GM21528 (cell line): ENCODE measurements around the gene SLC43A1.
"Not testable (repeated sequence)": the region's sequence is repeated elsewhere in the genome, so short reads cannot be mapped to it uniquely, and the experiment has no call there.

ENCODE experiments used
- ATAC-seq: cut with Tn5 transposase; IDR thresholded peaks from one replicate; pipeline ENCODE4 v1.9.1; 2021; ENCODE audit warnings: mild to moderate bottlenecking, moderate library complexity; ENCODE audit not compliant: unreplicated experiment, low FRiP score

The SLC43A1 gene

GRCh38 chr11:57515332-57516060 is at the start of gene SLC43A1:
Gene SLC43A1, minus strand, starts transcription at chr11:57515702. Its CDS starts 1,591 bp downstream, at chr11:57514111.
- ATAC-seq, result peak; percentile 57

- no peak for ATAC-seq
Observed at GRCh38 chr11:57562596-57562995, 47.1 kb upstream of the SLC43A1 start.

- ATAC-seq, result no peak
Observed at GRCh38 chr11:57560146-57560545, 44.6 kb upstream of the SLC43A1 start.

DNA sequence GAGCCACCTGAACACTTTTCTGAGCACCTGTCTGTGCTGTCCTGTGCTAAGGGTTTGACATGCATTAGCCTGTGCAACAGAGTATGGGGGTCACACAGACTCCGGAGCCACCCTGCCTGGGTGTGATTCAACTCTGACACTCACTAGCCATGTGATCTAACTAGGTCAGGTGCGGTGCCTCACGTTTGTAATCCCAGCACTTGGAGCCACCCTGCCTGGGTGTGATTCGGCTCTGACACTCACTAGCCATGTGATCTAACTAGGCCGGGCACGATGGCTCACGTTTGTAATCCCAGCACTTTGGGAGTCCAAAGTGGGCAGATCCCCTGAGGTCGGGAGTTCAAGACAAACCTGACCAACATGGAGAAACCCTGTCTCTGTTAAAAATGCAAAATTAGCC is 40.5 kb upstream of the SLC43A1 start:
- no peak for ATAC-seq

- ATAC-seq, result no peak
Observed at GRCh38 chr11:57555393-57555792, 39.9 kb upstream of the SLC43A1 start.

DNA sequence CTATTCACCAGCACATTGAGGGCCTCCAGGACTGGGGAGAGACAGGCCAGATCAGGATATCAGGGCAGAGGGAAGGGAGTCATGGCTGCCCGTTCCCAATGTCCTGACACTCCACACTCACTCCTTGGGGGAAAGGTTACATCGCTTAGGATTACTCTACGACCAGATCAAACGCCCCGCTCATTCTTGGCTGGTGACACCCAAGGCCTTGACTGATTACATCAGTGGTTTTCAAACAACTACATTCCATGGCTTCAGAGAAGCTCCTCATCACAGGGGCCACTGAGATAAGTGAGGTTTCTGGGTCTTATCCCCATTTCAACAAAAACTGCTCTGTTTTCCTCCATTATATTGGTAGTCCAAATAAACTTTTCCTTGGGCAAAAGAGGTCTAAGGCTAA is 37.0 kb upstream of the SLC43A1 start:
- no peak for ATAC-seq

GRCh38 chr11:57551941-57552340 is 36.4 kb upstream of the SLC43A1 start:
- no peak for ATAC-seq

DNA sequence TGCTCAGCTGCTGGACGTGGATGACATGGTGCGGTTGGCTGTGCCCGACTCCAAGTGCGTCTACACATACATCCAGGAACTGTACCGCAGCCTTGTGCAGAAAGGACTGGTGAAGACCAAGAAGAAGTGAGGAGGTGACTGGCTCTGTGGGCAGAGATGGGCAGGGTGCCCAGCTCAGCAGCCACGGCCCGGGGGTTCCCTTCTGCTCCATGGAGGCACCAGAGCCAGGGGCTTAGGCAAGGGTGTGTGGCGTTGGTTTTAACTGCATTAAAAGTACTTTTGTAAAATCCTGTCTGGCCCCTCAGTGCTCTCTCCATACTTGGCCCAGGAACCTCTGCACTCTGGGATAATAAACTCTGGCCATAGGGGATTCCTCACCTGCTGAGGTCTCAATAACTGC is 34.5 kb upstream of the SLC43A1 start:
- ATAC-seq, result no peak

DNA sequence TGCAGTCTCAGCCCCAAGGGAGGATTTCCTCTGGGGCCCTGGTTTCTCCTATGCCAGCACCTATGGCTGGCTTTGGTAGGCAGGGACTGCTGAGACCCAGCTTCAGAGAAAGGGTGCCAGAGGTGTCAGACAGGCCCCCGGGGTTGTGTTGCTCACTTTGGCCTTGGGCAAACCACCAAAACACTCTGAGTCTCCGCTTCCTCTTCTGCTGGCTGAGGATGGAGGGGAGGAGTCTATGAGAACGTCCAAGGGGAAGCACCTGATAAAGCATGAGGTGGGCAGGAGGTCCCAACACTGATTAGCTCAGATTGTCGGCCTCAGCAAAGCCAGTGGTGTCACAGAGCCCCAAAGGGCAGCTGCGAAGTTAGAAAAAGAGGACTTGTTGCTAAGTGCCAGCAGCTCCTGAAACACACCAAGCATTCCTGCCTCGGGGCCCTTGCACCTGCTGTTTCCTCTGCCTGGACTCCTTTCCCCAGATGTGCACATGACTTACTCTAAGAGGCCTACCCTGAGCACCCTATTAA is 32.4 kb upstream of the SLC43A1 start:
- peak; percentile 92 for ATAC-seq

DNA sequence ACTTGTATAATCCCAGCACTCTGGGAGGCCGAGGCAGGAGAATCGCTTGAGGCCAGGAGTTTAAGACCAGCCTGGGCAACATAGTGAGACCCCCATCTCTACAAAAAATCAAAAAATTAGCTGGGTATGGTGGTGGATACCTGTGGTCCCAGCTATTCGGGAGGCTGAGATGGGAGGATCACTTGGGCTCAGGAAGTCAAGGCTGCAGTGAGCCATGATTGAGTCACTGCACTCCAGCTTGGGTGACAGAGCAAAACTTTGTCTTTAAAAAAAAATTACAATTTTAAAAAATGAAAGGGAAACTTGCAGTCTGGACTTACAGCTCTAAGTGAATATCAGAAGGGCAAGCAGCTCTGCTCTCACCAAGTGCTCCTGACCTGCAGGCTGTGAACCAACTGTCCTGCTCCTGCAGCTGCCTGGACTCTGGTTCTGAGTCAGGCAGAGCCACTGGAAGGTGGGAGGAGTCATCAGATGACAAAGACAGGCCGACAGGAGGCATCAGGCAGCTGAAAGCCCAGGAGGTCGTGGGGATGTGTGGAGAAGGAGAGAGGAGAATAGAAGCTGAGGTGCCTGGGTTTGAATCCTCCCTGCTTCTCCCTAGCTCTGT is 31.5 kb upstream of the SLC43A1 start:
- no peak for ATAC-seq

DNA sequence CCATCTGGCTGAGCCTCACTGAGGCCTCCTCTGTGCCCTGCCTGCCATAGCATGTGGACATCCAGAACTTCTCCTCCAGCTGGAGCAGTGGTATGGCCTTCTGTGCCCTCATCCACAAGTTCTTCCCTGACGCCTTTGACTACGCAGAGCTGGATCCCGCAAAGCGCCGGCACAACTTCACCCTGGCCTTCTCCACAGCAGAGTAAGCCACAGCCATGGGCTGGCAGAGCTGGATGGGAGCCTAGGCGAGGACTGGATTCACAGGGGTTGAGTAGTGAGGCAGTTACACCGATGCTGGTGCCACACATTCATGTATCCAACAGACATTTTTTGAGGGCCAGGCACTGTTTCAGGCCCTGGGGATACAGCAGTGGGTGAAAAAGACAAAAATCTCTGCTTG is 30.9 kb upstream of the SLC43A1 start:
- ATAC-seq, result no peak

DNA sequence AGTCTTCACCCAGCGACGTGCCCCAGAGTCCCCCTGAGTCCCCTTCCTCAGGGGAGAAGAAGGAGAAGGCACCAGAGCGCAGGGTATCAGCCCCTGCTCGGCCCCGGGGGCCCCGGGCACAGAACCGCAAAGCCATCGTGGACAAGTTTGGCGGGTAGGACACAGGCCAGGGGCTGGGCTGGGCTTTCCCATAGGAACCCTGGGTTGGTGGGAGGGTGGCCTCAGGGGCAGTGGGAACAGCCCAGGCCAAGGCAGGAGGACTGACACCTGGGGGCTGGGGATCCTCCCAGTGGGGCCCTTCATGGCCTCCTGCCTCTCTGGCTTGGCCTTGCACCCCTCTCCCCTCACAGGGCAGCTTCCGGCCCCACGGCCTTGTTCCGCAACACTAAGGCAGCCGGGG is 30.4 kb upstream of the SLC43A1 start:
- ATAC-seq, result no peak

- no peak for ATAC-seq
Observed at GRCh38 chr11:57544566-57544965, 29.1 kb upstream of the SLC43A1 start.

DNA sequence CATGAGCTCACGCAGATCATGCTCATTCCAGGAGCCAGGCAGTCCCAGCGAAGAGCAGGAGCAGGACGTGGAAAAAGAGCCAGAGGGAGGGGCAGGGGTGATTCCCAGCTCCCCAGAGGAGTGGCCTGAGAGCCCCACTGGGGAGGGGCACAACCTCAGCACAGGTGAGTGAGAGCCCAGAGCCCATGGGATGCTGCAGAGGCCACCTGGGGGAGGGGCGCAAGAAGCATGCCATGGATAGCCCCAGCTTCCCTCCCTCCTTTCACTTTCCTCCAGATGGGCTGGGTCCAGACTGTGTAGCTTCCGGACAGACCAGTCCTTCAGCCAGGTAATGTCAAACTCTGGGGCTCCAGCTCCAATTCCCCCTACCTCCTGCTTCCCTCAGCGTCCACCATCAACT is 28.1 kb upstream of the SLC43A1 start:
- ATAC-seq, result no peak

DNA sequence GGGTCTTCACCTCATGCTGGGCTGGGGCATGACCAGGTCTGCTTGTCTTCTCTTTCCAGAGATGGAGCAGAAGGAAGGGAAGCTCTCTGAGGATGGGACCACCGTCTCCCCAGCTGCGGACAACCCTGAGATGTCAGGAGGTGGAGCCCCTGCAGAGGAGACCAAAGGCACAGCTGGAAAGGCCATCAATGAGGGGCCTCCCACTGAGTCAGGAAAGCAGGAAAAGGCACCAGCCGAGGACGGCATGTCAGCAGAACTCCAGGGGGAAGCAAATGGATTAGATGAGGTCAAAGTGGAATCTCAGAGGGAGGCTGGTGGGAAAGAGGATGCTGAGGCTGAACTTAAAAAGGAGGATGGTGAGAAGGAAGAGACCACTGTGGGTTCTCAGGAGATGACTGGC is 27.1 kb upstream of the SLC43A1 start:
- no peak for ATAC-seq

DNA sequence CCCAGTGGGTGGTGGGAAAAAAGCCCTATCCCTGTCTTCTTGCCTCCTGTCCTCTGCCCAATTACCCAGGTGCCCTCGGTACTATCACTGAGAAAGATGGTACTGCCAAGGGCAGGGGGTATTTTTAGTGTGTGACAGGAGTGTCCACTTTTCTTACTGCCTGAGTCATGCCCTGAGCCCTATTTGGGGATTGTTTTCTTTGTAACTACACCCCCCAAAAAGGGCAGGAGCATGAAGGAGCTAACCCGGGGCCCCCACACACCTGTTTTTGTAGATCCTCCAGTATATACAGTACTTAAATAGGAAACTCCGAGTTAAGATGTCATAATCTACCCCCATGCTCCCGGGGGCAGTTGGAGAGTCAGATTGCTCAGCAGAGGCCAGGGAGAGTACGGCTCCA is 25.7 kb upstream of the SLC43A1 start:
- no peak for ATAC-seq

DNA sequence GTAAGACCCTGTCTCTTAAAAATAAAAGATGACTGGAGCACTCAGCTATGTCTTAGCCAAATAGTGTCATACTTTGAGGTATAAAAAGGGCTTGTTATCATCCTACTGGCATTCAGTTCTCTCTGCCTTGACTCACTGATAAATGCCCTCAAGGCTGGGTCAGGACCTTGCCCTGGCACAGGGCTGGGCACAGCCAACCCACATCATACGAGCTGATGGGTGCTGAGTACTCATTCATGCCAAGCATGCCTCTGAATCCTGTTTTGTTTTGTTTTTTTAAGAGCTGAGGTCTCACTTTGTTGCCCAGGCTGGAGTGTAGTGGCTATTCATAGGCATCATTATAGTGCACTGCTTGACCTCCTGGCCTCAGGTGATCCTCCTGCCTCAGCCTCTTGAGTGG is 23.8 kb upstream of the SLC43A1 start:
- ATAC-seq, result no peak

- ATAC-seq, result no peak
Observed at GRCh38 chr11:57536947-57537619, 21.6 kb upstream of the SLC43A1 start, which contains the start of gene SMTNL1. Gene SMTNL1, plus strand, starts transcription at chr11:57537595. Its CDS starts 5,048 bp downstream, at chr11:57542643.

- not testable (repeated sequence) for ATAC-seq
Observed at GRCh38 chr11:57534449-57534848, 18.9 kb upstream of the SLC43A1 start.

DNA sequence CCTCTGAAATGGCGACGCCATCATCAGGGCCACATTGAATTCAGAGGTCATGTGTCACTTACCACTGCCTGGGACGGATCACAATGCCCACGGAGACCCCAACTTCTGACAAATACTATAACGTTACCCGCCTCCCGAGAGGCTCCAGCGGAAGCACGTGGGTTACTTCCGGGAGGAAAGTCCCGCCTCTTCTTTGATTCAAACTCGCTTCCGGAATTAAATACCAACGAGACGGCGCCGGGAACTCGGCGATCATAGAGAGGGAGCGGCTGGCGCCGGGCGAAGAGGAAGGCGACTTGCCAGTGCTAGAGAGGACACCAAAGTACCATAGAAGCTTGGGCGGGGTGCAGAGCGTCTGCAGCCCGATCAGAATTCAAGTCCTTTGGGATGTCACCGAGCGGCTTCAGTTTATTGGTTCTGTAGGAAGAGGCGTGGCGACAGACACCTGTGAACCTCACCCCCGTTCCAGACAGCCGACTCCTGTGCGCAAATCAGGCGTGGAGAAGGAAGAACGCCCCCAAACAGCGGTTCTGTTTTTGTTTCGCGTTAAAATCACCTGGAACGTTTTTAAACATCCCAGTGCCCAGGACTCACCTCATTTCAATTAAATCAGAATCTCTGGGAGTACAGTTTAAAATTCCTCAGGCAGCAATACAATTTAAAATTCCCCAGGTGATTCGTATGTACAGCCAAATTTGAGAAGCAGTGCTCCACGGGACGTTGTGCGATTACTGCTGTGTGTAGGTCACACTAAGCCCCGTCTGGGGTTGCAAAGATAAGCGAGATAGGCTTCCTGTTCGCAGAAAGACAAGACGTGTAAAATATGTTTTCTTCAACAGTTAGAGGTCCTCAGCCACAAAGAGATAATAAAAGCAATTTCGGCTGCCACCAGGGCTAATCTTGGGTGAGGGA is 15.3 kb upstream of the SLC43A1 start, which contains the start of gene TIMM10:
TIMM10 (minus strand) TSS at position 159 of the 912 bp plus-strand sequence. CDS start 565 bp downstream, outside the sequence.
- ATAC-seq, result peak; percentile 97
